Mucosa of stomach (tissue), 1 donor: ENCODE data around the gene PORCN.

ENCODE experiments used
- H3K27me3 ChIP-seq: one replicate; pipeline ENCODE4 v1.7.0; 2013; ENCODE audit warnings: mild to moderate bottlenecking, low read length; ENCODE audit not compliant: control insufficient read depth, insufficient read depth
- H3K36me3 ChIP-seq: one replicate; pipeline ENCODE4 v1.7.0; 2013; ENCODE audit warnings: low read length; ENCODE audit not compliant: control insufficient read depth, insufficient read depth
- H3K4me1 ChIP-seq: one replicate; pipeline ENCODE4 v1.7.0; 2013; ENCODE audit warnings: mild to moderate bottlenecking, low read length; ENCODE audit not compliant: control insufficient read depth, insufficient read depth
- H3K4me3 ChIP-seq: one replicate; pipeline ENCODE4 v1.7.0; 2013; ENCODE audit warnings: low read length
- H3K9ac ChIP-seq: one replicate; pipeline ENCODE4 v1.7.0; 2013; ENCODE audit warnings: mild to moderate bottlenecking, low read length, moderate library complexity
- H3K9me3 ChIP-seq: one replicate; pipeline ENCODE4 v1.7.0; 2013; ENCODE audit warnings: mild to moderate bottlenecking, low read length, moderate library complexity; ENCODE audit not compliant: control insufficient read depth
- donor health status: Pancreatic carcinoma.

PORCN gene

DNA sequence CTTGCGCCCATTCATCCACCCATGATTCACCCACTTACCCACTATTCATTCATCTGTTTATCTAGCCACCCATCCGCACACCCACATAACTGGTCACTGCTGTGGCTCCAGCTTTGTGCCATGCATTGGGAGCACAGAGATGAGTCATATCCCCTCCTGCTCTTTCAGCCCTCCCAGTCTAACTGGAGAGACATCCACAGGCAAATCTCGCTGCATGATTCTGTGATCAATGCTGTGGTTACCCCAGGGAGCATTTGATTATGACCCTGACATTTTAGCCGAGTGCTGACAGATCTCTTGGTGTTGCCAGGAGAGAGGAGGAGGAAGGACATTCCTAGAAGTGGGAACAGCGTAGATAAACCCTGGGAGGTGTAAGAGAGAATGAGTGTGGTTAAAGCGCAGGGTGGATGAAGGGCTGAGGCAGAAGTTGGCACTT lies 10.4 kb upstream of the PORCN start:
- Histone ChIP-seq H3K4me1 (no peaks in the 10 kb centered on the region), H3K9ac (no peak overlapping the region), H3K36me3 (no peaks in the 10 kb centered on the region), H3K4me3 (no peak overlapping the region), H3K27me3 (no peaks in the 10 kb centered on the region), H3K9me3 (no peaks in the 10 kb centered on the region)

DNA sequence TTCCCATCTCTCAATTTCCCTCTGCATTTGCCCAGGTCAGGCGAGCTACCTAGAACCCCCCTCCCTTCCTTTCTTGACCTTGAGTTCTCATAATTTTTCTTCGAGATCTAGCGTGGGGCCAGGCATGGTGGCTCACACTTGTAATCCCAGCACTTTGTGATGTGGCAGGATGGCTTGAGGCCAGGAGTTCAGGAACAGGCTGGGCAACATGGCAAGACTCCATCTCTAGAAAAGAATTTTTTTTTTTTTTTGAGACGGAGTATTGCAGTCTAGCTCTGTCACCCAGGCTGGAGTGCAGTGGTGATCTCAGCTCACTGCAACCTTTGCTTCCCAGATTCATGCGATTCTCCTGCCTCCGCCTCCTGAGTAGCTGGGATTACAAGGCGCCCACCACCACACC lies 4.5 kb upstream of the PORCN start:
- Histone ChIP-seq H3K27me3 (no peaks in the 10 kb centered on the region), H3K4me1 (no peaks in the 10 kb centered on the region), H3K9me3 (no peaks in the 10 kb centered on the region), H3K9ac (no peak overlapping the region), H3K36me3 (no peaks in the 10 kb centered on the region), H3K4me3 (no peak overlapping the region)

DNA sequence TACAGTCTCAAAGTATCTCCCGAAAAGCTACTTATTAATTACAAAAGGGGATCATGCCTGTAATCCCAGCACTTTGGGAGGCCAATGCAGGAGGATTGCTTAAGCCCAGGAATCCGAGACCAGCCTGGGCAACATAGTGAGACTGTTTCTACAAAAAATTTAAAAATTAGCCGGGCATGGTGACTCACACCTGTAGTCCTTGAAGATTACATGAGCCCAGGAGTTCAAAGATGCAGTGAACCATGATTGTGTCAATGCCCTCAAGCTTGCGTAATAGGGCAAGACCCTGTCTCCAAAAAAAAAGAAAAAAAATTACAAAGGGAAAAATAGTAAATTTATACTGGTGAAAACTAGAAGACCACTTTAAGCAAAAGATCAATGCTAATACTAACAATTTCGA lies 3.3 kb upstream of the PORCN start:
- H3K9me3 ChIP-seq, result no peaks in the 10 kb centered on the region
- H3K36me3 ChIP-seq, result no peaks in the 10 kb centered on the region
- H3K4me3 ChIP-seq, result no peak overlapping the region
- no peak overlapping the region for H3K9ac ChIP-seq
- H3K27me3 ChIP-seq, result no peaks in the 10 kb centered on the region
- H3K4me1 ChIP-seq, result peaks cover 6% of the 10 kb centered on the region

DNA sequence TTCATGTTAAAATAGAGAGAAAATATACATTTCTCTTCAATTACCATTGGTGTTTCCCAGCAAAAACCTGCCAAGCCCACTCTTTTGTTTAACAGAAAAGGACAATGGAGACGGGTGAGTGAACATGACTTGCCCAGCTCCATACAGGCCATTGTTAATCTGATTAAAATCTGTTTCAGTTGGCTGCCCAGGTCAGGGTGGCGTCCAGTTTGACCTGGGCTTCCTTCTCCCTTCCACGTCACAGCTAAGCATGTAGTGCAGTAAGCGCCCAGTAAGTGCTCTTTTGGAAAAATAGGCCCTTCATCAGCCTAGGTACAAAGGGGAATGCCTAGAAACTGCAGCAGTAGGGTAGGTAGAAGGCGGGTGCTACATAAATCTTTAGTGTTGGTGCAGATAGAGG lies 1.5 kb upstream of the PORCN start:
- Histone ChIP-seq H3K4me1 (peaks cover 6% of the 10 kb centered on the region), H3K9ac (no peak overlapping the region), H3K27me3 (no peaks in the 10 kb centered on the region), H3K4me3 (no peak overlapping the region), H3K9me3 (no peaks in the 10 kb centered on the region), H3K36me3 (no peaks in the 10 kb centered on the region)

DNA sequence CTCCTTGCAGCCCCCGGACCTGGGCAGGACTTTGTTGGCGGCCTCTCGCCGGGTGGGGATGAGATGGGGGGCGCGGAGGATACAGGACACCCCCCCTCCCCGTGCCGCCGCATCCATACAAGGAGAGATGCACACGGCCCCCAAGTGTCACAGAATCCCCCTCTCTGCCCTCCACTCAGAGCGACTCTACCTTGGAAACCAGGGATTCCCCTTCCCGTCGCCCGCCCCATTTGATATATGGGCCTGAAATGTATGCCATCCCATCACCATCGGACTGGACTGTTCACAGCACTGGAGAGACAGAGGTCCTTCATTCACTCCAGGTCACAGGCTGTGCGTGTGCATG lies 426 bp downstream of the PORCN start:
- Histone ChIP-seq H3K36me3 (no peaks in the 10 kb centered on the region), H3K9me3 (no peaks in the 10 kb centered on the region), H3K9ac (peak overlapping the region; percentile 78), H3K4me1 (peaks cover 6% of the 10 kb centered on the region), H3K4me3 (peak overlapping the region; percentile 56), H3K27me3 (no peaks in the 10 kb centered on the region)

DNA sequence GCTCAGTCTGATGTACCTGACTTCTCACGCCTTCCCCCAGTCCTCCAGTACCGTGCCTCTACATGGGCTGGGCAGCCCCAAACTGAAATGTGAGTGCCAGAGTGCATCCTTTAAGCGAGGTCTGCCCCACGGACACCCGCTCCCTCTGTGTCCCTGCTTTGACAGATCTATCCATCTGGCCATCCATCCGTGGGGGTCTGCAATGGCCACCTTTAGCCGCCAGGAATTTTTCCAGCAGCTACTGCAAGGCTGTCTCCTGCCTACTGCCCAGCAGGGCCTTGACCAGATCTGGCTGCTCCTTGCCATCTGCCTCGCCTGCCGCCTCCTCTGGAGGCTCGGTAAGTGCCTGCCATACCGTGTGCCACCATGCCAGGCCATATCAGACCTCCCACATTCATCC lies 827 bp downstream of the PORCN start:
- no peak overlapping the region for H3K4me3 ChIP-seq
- H3K27me3 ChIP-seq, result no peaks in the 10 kb centered on the region
- no peaks in the 10 kb centered on the region for H3K9me3 ChIP-seq
- H3K4me1 ChIP-seq, result peaks cover 6% of the 10 kb centered on the region
- peak overlapping the region; percentile 78 for H3K9ac ChIP-seq
- no peaks in the 10 kb centered on the region for H3K36me3 ChIP-seq

DNA sequence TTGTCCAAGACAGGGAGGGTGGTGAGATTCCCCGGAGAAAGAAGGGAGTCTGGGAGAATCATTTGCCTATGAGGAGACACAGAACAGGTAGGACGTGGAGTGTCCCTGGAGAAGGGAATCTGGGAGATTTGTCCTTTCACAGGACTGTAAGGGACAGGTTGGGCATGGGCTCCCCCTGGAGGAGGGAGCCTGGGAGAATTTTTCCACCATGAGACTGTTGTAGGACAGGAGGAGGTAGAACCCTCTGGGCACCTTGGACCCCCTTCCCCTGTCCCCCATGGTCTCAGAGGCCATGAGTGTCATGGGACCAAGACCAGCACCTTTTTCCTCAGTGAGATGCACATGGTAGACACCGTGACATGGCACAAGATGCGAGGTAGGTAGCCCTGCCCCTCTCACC lies 2.8 kb downstream of the PORCN start:
- Histone ChIP-seq H3K9ac (no peak overlapping the region), H3K9me3 (no peaks in the 10 kb centered on the region), H3K36me3 (no peaks in the 10 kb centered on the region), H3K27me3 (no peaks in the 10 kb centered on the region), H3K4me3 (no peak overlapping the region), H3K4me1 (peaks cover 15% of the 10 kb centered on the region)

DNA sequence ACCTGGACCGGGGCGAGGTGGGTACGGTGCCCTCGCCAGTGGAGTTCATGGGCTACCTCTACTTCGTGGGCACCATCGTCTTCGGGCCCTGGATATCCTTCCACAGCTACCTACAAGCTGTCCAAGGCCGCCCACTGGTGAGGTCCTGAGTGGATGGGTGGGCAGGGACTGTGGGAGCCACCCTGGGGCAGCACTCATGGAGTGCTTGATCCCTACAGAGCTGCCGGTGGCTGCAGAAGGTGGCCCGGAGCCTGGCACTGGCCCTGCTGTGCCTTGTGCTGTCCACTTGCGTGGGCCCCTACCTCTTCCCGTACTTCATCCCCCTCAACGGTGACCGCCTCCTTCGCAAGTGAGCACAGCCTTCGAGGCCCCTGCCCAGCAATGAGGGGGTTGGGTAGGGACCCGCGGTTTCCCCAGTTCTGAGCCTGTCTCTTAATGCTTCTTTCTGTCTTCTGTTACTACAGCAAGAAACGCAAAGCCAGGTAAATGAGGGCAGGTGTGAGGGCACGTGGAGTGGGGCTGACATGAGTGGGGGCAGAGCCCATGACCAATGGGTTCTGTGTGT lies 3.7 kb downstream of the PORCN start:
- no peaks in the 10 kb centered on the region for H3K9me3 ChIP-seq
- no peak overlapping the region for H3K4me3 ChIP-seq
- peaks cover 20% of the 10 kb centered on the region for H3K4me1 ChIP-seq
- H3K27me3 ChIP-seq, result no peaks in the 10 kb centered on the region
- H3K9ac ChIP-seq, result no peak overlapping the region
- H3K36me3 ChIP-seq, result no peaks in the 10 kb centered on the region

DNA sequence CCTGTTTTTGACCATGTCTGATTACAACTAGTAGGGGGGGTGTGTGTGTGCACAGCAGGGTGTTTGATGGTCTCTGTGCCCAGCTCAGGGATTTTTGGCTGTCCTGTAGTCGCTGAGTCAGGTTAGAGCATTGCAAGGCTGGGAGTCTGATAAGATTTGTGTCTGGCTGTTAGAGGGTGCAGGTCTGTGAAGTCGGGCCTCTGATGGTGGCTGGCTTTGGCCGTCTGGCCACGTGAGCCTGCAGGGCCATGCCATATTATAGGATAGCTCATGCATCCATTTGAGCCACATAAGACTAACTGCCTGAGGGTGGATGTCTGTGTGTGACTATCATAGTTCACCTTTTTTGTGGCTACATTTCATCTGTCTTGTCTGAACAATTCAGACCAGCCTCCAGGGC lies 4.9 kb downstream of the PORCN start:
- Histone ChIP-seq H3K4me1 (peaks cover 20% of the 10 kb centered on the region), H3K27me3 (no peaks in the 10 kb centered on the region), H3K9me3 (no peaks in the 10 kb centered on the region), H3K36me3 (no peaks in the 10 kb centered on the region), H3K9ac (no peak overlapping the region), H3K4me3 (no peak overlapping the region)

DNA sequence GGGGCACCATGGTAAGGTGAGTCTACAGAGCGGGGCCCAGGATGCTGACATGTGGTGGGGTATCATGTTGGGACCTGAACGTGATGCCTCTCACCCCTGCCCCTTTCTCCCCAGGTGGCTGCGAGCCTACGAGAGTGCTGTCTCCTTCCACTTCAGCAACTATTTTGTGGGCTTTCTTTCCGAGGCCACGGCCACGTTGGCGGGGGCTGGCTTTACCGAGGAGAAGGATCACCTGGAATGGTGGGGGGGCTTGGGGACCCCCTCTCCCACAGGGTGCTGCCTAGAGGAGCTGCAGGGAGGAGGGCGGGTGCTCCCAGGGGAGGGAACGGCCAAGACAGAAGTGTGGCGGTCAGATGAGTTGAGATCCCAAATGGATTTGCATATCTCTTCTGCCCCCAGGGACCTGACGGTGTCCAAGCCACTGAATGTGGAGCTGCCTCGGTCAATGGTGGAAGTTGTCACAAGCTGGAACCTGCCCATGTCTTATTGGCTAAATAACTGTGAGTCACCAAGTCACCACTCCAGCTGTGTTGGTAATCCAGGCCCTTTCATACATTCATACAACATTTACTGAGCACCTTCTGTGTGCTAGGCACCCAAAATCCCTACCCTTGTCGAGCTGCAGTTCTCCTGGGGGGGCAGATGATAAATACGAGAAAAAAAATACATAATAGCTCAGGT lies 5.5 kb downstream of the PORCN start:
- Histone ChIP-seq H3K4me3 (no peak overlapping the region), H3K27me3 (no peaks in the 10 kb centered on the region), H3K9me3 (no peaks in the 10 kb centered on the region), H3K4me1 (peaks cover 20% of the 10 kb centered on the region), H3K36me3 (no peaks in the 10 kb centered on the region), H3K9ac (no peak overlapping the region)

DNA sequence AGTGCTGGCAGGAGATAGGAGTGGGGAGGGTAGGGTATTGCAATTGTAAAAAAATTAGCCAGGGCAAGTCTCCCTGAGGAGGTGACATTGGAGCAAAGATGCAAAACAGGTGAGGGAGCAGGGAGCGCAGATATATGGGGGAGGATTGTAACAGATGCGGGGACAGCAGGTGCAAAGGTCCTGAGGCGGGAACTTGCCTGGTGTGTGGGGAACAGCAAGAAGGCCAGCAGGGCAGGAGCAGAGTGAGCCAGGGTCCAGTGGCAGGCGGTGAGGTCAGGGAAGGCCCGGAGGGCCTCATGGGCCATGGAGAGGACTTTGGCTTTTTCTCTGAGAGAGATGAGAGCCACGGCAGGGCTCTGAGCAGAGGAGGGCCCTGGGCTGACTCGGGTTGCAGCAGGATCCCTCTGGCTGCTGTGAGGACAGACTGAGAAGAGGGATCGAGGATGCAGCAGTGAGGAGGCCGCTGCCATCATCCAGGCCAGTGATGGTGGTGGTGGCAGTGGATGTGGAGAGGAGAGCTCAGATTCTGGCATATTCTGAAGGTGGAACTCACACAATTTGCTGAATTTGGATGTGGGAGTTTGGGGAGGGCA lies 6.2 kb downstream of the PORCN start:
- no peaks in the 10 kb centered on the region for H3K36me3 ChIP-seq
- H3K27me3 ChIP-seq, result no peaks in the 10 kb centered on the region
- no peaks in the 10 kb centered on the region for H3K9me3 ChIP-seq
- H3K4me1 ChIP-seq, result peaks cover 14% of the 10 kb centered on the region
- H3K9ac ChIP-seq, result no peak overlapping the region
- no peak overlapping the region for H3K4me3 ChIP-seq

DNA sequence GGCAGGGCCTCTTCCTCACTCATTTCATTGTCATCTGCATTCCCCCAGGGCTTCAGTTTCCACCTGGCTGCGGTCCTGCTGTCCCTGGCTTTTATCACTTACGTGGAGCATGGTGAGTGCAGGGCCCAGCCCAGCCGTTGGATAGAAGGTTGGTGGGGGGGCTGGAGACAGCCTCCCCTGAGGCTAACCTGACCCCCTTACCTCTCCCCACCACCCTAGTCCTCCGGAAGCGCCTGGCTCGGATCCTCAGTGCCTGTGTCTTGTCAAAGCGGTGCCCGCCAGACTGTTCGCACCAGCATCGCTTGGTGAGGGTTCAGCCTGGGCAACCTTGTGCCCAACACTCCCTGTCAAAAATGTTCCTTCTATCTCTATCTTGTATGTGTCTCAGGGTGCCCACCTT lies 7.0 kb downstream of the PORCN start:
- H3K4me3 ChIP-seq, result no peak overlapping the region
- H3K9me3 ChIP-seq, result no peaks in the 10 kb centered on the region
- H3K27me3 ChIP-seq, result no peaks in the 10 kb centered on the region
- no peaks in the 10 kb centered on the region for H3K36me3 ChIP-seq
- no peak overlapping the region for H3K9ac ChIP-seq
- H3K4me1 ChIP-seq, result peaks cover 14% of the 10 kb centered on the region
